ENCODE measurements around the gene PHKA1.
"Not testable (repeated sequence)": the region's sequence is repeated elsewhere in the genome, so short reads cannot be mapped to it uniquely, and the experiment has no call there.

Gene PHKA1

DNA sequence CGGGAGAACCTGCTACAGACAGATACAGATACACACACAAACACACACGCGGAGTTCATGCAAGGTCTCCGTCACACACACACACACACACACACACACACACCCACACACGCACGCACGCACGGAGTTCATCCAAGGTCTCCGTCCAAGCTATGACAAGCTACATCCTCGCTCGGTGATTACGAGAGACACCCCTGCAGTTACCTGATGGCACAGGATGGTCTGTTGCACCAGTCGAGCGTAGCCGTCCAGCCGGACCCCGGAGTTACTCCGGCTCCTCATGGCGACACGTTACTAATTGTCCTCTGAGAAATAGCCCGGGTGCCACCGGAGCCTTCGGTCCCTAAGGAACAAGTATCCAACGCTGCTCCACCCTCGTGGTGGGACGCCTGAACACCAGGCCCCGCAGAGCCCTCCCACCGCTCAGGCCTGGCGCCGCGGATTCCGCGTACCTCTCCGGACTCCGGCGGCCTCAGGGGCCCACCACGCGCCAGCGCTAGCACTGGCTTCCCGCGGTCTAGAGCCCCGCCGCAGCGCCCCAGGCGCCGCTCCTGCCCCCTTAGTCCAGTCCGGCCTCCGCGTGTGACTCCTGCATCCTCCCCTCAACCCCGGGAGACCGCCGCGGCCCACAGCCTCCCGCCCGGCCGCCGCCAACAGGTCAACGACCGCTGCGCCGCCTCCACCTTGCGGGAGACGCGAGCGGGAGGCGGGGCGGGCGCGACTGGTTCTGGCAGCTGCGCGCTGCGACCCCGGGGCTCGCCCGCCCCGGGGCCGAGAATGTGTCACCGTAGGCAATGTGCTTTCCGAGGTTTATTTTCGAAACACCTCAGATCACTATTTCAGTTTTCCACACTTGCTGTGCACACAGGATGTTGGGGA lies at the start of gene PHKA1:
Gene PHKA1 (minus strand): TSS at position 708 of the 879 bp plus-strand sequence. CDS start 426 bp downstream, at position 282.
- DNase-seq = not testable (repeated sequence)

DNA sequence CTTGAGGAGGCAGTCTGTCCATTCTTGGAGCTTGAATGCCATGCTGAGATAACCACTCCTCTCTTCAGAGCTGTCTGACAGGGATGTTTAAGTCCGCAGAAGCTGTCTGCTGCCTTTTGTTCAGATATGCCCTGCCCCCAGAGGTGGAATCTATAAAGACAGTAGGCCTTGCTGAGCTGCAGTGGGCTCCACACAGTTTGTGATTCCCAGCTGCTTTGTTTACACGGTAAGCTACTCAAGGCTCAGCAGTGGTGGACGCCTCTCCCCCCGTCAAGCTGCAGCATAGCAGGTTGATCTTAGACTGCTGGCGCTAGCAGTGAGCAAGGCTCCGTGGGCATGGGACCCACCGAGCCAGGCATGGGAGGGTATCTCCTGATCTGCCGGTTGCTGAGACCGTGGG lies 46.3 kb upstream of the PHKA1 start:
- DNase-seq = not testable (repeated sequence)

- DNase-seq = not testable (repeated sequence)
Observed at GRCh38 chrX:72748545-72748944, 34.4 kb upstream of the PHKA1 start.

DNA sequence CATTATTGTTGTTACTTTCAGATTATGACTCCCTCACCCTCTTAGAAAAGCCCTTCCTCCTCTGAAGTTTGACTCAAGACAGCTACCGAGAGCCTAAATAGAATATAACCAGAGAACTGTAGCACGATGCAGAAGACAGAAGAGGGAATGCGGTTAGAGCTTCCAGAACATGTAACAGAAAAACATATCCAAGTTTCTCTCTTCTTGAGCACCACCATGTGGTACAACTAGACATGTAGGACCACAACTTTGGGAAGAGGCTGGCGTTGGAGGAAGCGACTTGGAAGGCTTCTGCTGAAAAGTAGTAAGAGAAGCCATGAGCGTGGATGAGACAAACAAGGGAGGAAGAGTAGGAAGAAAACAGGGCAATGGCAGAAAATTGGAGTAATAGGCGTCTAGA lies 31.4 kb upstream of the PHKA1 start:
- not testable (repeated sequence) for DNase-seq

DNA sequence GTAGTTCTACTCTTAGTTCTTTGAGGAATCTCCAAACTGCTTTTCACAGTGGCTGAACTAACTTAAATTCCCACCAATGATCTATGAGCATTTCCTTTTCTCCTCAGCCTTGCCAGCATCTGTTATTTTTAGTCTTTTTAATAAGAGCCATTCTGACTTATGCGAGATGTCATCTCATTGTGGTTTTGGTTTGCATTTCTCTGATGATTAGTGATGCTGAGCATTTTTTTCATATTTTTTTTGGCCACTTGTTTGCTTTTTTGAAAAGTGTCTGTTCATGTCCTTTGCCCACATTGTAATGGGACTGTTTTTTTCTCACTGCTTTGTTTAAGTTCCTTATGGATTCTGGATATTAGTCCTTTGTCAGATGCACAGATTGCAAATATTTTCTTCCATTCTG lies 21.5 kb upstream of the PHKA1 start:
- DNase-seq = no peak

DNA sequence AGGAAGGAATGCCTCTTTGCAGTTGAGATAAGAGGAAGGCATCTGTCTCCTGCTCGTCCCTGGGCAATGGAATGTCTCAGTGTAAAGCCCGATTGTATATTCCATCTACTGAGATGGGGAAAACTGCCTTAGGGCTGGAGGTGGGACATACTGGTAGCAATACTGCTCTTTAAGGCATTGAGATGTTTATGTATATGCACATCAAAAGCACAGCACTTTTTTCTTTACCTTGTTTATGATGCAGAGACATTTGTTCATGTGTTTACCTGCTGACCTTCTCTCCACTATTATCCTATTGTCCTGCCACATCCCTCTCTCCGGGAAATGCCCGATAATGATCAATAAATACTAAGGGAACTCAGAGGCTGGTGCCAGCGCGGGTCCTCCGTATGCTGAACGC lies 19.5 kb upstream of the PHKA1 start:
- not testable (repeated sequence) for DNase-seq

- no peak for DNase-seq
Observed at GRCh38 chrX:72727846-72728245, 13.7 kb upstream of the PHKA1 start.

DNA sequence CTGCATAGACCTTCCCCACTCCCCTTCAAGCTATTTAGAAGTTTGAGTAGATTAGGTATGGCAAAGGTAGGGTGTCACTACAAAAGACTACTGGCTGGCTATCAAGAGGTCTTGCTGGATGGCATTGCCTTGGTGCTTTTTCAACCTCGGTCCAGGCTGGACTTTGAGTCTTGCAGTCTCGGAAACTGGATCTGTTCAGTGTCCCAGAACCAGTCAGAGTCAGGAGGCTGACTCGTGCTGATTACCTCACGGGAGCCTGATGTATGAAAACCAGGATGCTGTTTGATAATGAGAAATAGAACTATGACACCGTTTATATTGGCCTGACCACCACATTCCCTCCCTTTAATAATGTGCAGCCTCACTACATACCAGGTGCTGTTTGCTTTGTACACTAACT lies 2.7 kb upstream of the PHKA1 start:
- DNase-seq = no peak

GRCh38 chrX:72715546-72715945 lies 1.4 kb upstream of the PHKA1 start:
- no peak for DNase-seq

- no peak for DNase-seq
Observed at GRCh38 chrX:72714478-72714916, 391 bp upstream of the PHKA1 start.

DNA sequence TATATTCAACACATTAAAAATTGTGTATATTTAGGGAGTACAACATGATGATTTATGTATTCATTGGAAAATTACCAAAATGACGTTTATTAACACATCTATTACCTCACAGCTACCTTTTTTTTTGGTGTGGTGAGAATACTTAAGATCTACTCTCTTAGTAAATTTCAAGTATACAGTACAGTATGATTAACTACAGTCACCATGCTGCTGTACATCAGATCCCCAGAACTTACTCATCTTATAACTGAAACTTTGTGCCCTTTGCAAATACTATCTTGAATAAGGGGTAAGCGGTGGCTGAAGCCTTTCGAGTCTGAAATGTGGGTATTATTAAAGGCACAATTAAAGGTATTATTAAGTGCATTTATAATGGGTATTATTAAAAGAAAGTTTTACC lies 976 bp downstream of the PHKA1 start:
- no peak for DNase-seq

GRCh38 chrX:72712094-72712755 lies 1.9 kb downstream of the PHKA1 start:
- no peak for DNase-seq

DNA sequence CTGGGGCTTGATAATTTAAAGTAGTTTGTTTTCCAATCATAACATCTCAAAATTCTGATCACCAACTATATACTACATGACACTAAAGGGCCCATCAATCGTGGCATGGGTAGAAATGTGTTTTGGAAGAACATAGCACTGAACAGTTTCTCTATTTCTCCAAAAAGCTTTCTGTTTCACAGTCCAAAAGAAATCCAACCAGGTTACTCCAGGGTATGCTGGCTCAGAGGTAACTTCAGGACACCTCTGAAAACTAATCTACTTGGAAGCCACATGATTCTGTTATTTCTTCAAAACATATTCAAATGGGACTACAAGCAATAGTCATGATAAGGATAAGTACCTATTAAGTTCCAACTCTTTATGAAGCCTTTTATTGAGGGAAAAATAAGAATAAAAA lies 8.3 kb downstream of the PHKA1 start:
- no peak for DNase-seq

- no peak for DNase-seq
Observed at GRCh38 chrX:72705111-72705510, 9.0 kb downstream of the PHKA1 start.

DNA sequence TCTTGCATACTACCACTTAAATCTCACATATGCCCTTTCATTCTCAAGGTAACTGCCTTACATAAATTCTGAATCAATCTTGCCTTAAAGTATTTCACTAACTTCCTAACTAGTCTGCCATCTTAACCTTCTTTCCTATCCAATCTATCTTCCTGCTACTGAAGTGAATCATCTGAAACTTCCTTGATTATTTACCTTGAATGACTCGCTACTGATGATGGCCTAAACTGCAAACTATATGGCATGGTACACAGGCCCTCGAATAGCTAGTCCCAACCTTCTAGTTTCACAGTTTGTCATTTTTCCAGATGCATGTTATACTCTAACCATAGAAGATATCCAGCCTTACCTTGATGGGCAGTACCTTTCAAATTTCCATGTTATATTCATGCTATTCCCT lies 19.9 kb downstream of the PHKA1 start:
- no peak for DNase-seq

DNA sequence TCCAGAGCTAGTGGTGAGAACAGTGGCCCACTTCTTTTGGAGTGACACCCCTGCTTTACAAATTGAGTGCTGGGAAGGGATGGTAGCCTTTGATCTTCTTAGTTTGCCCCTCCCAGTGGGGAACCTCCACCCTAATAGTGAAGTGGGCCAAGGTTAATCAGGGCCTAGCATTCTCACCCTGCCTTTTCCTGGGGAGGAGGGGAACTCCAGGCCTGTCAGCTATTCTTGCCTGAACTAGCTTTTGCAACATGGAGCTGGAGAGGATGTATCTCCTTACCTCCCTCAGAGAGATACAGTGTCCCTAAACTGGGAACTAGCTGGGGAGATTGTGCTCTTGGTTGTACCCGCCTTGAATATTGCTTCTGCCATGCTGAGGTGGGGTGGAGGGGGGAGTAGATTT lies 20.6 kb downstream of the PHKA1 start:
- no peak for DNase-seq

- no peak for DNase-seq
Observed at GRCh38 chrX:72687396-72687795, 26.7 kb downstream of the PHKA1 start.

DNA sequence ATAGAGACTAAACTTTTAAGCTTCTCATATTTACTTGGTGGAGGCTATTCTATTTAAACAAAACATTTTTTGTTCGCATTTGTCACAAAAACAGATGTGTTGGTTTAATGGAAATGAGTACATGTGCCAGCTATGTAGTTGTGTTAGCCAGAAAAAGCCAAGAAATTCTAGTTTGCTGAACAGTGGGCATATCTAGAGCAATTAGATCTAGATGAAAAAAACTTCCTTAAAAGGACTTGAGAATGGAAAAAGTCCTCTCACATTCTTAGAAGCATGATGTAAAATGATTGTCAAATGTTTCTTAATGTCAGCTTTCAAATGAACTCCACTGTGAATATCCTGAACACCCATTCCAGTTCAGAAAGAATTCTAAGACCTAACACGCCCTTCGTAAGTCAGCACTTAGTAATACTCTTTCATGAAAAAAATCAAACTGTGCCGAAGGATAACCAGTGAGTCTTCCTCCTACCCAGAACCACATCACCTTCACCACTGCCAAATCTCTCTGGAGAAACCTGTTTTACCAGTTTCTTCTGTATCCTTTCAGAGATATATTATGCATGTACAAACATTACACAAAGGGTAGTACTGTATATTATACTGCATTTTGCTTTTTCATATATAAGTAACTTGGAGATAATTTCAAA lies 28.2 kb downstream of the PHKA1 start:
- DNase-seq = no peak

DNA sequence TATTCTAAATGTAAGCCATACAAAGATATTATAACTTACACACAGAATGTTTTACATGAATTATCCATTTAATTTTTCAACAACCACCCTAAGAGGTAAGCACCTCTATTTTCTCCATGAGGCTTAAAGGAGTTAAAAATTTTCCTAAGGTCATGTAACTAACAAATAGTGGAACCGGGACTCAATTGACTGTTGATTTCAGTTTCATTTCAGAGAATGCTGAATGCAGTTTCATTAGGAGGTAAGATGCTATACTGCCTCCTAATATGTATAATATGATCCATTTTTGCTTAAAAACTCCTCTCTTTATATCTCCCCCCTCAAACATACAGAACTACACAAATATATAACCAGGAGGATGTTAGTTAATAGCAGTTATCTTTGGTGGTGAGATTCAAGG lies 29.1 kb downstream of the PHKA1 start:
- no peak for DNase-seq

- DNase-seq = no peak
Observed at GRCh38 chrX:72683631-72684030, 30.5 kb downstream of the PHKA1 start.

GRCh38 chrX:72676465-72676864 lies 37.6 kb downstream of the PHKA1 start:
- DNase-seq = no peak

- not testable (repeated sequence) for DNase-seq
Observed at GRCh38 chrX:72673951-72674350, 40.2 kb downstream of the PHKA1 start.

- not testable (repeated sequence) for DNase-seq
Observed at GRCh38 chrX:72669508-72669907, 44.6 kb downstream of the PHKA1 start.

DNA sequence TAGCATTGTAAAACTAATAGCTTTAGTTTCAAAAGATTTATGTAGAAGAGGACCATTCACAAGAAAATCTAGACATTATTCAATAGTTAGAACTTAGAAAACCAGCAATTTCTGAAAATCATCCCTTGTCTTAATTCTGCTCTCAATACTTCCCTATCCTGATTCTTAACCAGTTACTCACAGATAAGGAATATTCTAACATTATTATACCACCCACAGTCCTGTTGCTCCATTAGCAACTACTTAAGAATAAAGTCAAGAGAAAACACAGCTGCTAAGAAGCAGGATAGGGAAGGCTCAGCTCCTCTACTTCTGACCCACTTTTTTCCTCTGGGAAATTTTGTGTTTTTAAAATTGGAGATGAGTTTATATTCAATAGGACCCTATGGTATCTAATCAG lies 47.7 kb downstream of the PHKA1 start:
- no peak for DNase-seq

Measured in CD4-positive, alpha-beta T cell treated with Interleukin-4 for 4 hours (primary cell).